Measurements from ENCODE around the gene ZNF280C. TPM values are rescaled to one million over a fixed set of nuclear protein-coding genes. Genes with fewer than 3 reads are reported as not detected.
A peak's percentile ranks its signal among the peaks of the same experiment; 100 is the strongest.

The ZNF280C gene
- polyA plus RNA-seq, 2 donors: 0.69 to 0.91 TPM

- H3K27ac ChIP-seq (ENCODE audit: low read depth in 2 of 2, low read length in 1 of 2): no peak overlapping the region
- no peaks in the 10 kb centered on the region for H3K9me3 ChIP-seq (ENCODE audit: control insufficient read depth in 2 of 2, insufficient read depth in 1 of 2, low read depth in 1 of 2, low read length in 1 of 2)
- 28 to 40% methylated on average over 2 of the region's 2 CpGs for WGBS, 2 donors
- H3K4me1 ChIP-seq (ENCODE audit: control insufficient read depth in 2 of 2, insufficient read depth in 2 of 2, low read length in 1 of 2): no peaks in the 10 kb centered on the region
- no peaks in the 10 kb centered on the region for H3K27me3 ChIP-seq (ENCODE audit: control insufficient read depth in 1 of 2, insufficient read depth in 2 of 2, low read length in 2 of 2)
- no peaks in the 10 kb centered on the region for H3K36me3 ChIP-seq (ENCODE audit: control insufficient read depth in 2 of 2, insufficient read depth in 2 of 2, low read length in 1 of 2)
- H3K4me3 ChIP-seq (ENCODE audit: low read depth in 1 of 2, low read length in 2 of 2): no peak overlapping the region
These were observed 83.8 kb downstream of the ZNF280C start for GRCh38 chrX:130184857-130185256.

DNA sequence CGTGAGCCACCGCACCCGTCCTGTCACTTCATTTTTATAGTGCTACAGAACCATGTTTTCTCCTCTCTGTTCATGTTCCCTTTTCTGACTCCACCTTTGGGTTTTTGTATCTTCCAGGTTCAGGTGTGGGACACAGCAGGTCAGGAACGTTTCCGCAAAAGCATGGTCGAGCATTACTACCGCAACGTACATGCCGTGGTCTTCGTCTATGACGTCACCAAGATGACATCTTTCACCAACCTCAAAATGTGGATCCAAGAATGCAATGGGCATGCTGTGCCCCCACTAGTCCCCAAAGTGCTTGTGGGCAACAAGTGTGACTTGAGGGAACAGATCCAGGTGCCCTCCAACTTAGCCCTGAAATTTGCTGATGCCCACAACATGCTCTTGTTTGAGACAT, 84.5 kb downstream of the ZNF280C start:
- WGBS, 2 donors: 87 to 92% methylated on average over 11 of the region's 11 CpGs
- Histone ChIP-seq H3K27ac (ENCODE audit: low read depth in 2 of 2, low read length in 1 of 2) (no peak overlapping the region), H3K9me3 (ENCODE audit: control insufficient read depth in 2 of 2, insufficient read depth in 1 of 2, low read depth in 1 of 2, low read length in 1 of 2) (no peaks in the 10 kb centered on the region), H3K4me3 (ENCODE audit: low read depth in 1 of 2, low read length in 2 of 2) (no peak overlapping the region), H3K27me3 (ENCODE audit: control insufficient read depth in 1 of 2, insufficient read depth in 2 of 2, low read length in 2 of 2) (no peaks in the 10 kb centered on the region), H3K36me3 (ENCODE audit: control insufficient read depth in 2 of 2, insufficient read depth in 2 of 2, low read length in 1 of 2) (no peaks in the 10 kb centered on the region), H3K4me1 (ENCODE audit: control insufficient read depth in 2 of 2, insufficient read depth in 2 of 2, low read length in 1 of 2) (no peaks in the 10 kb centered on the region)

GRCh38 chrX:130179579-130180215, 89.0 kb downstream of the ZNF280C start:
- 39 to 45% methylated on average over 7 of the region's 7 CpGs for WGBS, 2 donors
- no peak overlapping the region for H3K27ac ChIP-seq (ENCODE audit: low read depth in 2 of 2, low read length in 1 of 2)

DNA sequence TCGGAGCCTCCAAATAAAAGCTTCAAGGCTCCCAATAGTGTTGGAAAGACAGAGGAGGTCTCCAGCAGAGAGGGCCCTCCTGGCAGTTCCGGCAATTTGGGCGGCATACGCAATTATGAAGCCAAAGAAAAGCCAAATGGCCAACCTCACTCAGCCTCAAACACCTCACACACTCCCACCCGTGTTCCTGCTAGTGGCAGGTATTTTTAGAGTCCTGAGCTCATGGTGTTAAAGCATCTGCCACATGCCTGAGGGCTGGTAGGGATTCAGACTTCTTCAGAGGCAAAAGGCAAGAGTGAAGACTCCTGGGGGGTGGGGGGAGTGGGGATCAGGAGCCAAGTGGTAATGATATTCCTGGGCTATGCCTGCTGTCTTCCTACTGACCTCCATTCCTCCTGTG, 89.5 kb downstream of the ZNF280C start:
- no peak overlapping the region for H3K4me3 ChIP-seq (ENCODE audit: low read depth in 1 of 2, low read length in 2 of 2)
- no peaks in the 10 kb centered on the region for H3K36me3 ChIP-seq (ENCODE audit: control insufficient read depth in 2 of 2, insufficient read depth in 2 of 2, low read length in 1 of 2)
- H3K27ac ChIP-seq (ENCODE audit: low read depth in 2 of 2, low read length in 1 of 2): no peak overlapping the region
- WGBS, 2 donors: 76 to 77% methylated on average over 5 of the region's 5 CpGs
- H3K4me1 ChIP-seq (ENCODE audit: control insufficient read depth in 2 of 2, insufficient read depth in 2 of 2, low read length in 1 of 2): peaks cover 0 to 4% of the 10 kb centered on the region in 2 donors
- no peaks in the 10 kb centered on the region for H3K27me3 ChIP-seq (ENCODE audit: control insufficient read depth in 1 of 2, insufficient read depth in 2 of 2, low read length in 2 of 2)
- H3K9me3 ChIP-seq (ENCODE audit: control insufficient read depth in 2 of 2, insufficient read depth in 1 of 2, low read depth in 1 of 2, low read length in 1 of 2): no peaks in the 10 kb centered on the region

More at GRCh38 chrX:130179579-130180215, 89.0 kb downstream of the ZNF280C start:
- no peaks in the 10 kb centered on the region for H3K36me3 ChIP-seq (ENCODE audit: control insufficient read depth in 2 of 2, insufficient read depth in 2 of 2, low read length in 1 of 2)
- no peak overlapping the region for H3K4me3 ChIP-seq (ENCODE audit: low read depth in 1 of 2, low read length in 2 of 2)
- no peaks in the 10 kb centered on the region for H3K4me1 ChIP-seq (ENCODE audit: control insufficient read depth in 2 of 2, insufficient read depth in 2 of 2, low read length in 1 of 2)
- H3K9me3 ChIP-seq (ENCODE audit: control insufficient read depth in 2 of 2, insufficient read depth in 1 of 2, low read depth in 1 of 2, low read length in 1 of 2): no peaks in the 10 kb centered on the region
- H3K27me3 ChIP-seq (ENCODE audit: control insufficient read depth in 1 of 2, insufficient read depth in 2 of 2, low read length in 2 of 2): no peaks in the 10 kb centered on the region

- Histone ChIP-seq H3K36me3 (ENCODE audit: control insufficient read depth in 2 of 2, insufficient read depth in 2 of 2, low read length in 1 of 2) (no peaks in the 10 kb centered on the region), H3K4me1 (ENCODE audit: control insufficient read depth in 2 of 2, insufficient read depth in 2 of 2, low read length in 1 of 2) (peaks cover 0 to 4% of the 10 kb centered on the region in 2 donors), H3K27me3 (ENCODE audit: control insufficient read depth in 1 of 2, insufficient read depth in 2 of 2, low read length in 2 of 2) (no peaks in the 10 kb centered on the region), H3K4me3 (ENCODE audit: low read depth in 1 of 2, low read length in 2 of 2) (no peak overlapping the region), H3K27ac (ENCODE audit: low read depth in 2 of 2, low read length in 1 of 2) (no peak overlapping the region), H3K9me3 (ENCODE audit: control insufficient read depth in 2 of 2, insufficient read depth in 1 of 2, low read depth in 1 of 2, low read length in 1 of 2) (no peaks in the 10 kb centered on the region)
- 51 to 81% methylated on average over 4 of the region's 4 CpGs for WGBS, 2 donors
These were observed 91.8 kb downstream of the ZNF280C start for GRCh38 chrX:130176942-130177341.

- Histone ChIP-seq H3K36me3 (ENCODE audit: control insufficient read depth in 2 of 2, insufficient read depth in 2 of 2, low read length in 1 of 2) (no peaks in the 10 kb centered on the region), H3K9me3 (ENCODE audit: control insufficient read depth in 2 of 2, insufficient read depth in 1 of 2, low read depth in 1 of 2, low read length in 1 of 2) (no peaks in the 10 kb centered on the region), H3K4me1 (ENCODE audit: control insufficient read depth in 2 of 2, insufficient read depth in 2 of 2, low read length in 1 of 2) (peaks cover 0 to 4% of the 10 kb centered on the region in 2 donors), H3K27me3 (ENCODE audit: control insufficient read depth in 1 of 2, insufficient read depth in 2 of 2, low read length in 2 of 2) (no peaks in the 10 kb centered on the region), H3K27ac (ENCODE audit: low read depth in 2 of 2, low read length in 1 of 2) (no peak overlapping the region), H3K4me3 (ENCODE audit: low read depth in 1 of 2, low read length in 2 of 2) (no peak overlapping the region)
These were observed 92.3 kb downstream of the ZNF280C start for GRCh38 chrX:130176354-130176776.

- H3K27me3 ChIP-seq (ENCODE audit: control insufficient read depth in 1 of 2, insufficient read depth in 2 of 2, low read length in 2 of 2): no peaks in the 10 kb centered on the region
- no peak overlapping the region for H3K4me3 ChIP-seq (ENCODE audit: low read depth in 1 of 2, low read length in 2 of 2)
- no peaks in the 10 kb centered on the region for H3K36me3 ChIP-seq (ENCODE audit: control insufficient read depth in 2 of 2, insufficient read depth in 2 of 2, low read length in 1 of 2)
- WGBS, 2 donors: 71 to 96% methylated on average over 2 of the region's 2 CpGs
- no peaks in the 10 kb centered on the region for H3K9me3 ChIP-seq (ENCODE audit: control insufficient read depth in 2 of 2, insufficient read depth in 1 of 2, low read depth in 1 of 2, low read length in 1 of 2)
- no peak overlapping the region for H3K27ac ChIP-seq (ENCODE audit: low read depth in 2 of 2, low read length in 1 of 2)
- H3K4me1 ChIP-seq (ENCODE audit: control insufficient read depth in 2 of 2, insufficient read depth in 2 of 2, low read length in 1 of 2): peaks cover 0 to 5% of the 10 kb centered on the region in 2 donors
These were observed 93.8 kb downstream of the ZNF280C start for GRCh38 chrX:130174937-130175336.

GRCh38 chrX:130174045-130174704, 94.5 kb downstream of the ZNF280C start:
- no peaks in the 10 kb centered on the region for H3K9me3 ChIP-seq (ENCODE audit: control insufficient read depth in 2 of 2, insufficient read depth in 1 of 2, low read depth in 1 of 2, low read length in 1 of 2)
- no peaks in the 10 kb centered on the region for H3K36me3 ChIP-seq (ENCODE audit: control insufficient read depth in 2 of 2, insufficient read depth in 2 of 2, low read length in 1 of 2)
- peaks cover 0 to 5% of the 10 kb centered on the region in 2 donors for H3K4me1 ChIP-seq (ENCODE audit: control insufficient read depth in 2 of 2, insufficient read depth in 2 of 2, low read length in 1 of 2)
- 52 to 59% methylated on average over 10 of the region's 10 CpGs for WGBS, 2 donors
- H3K27ac ChIP-seq (ENCODE audit: low read depth in 2 of 2, low read length in 1 of 2): peak overlapping the region in 1 of 2 donors; percentile 47
- no peak overlapping the region for H3K4me3 ChIP-seq (ENCODE audit: low read depth in 1 of 2, low read length in 2 of 2)
- H3K27me3 ChIP-seq (ENCODE audit: control insufficient read depth in 1 of 2, insufficient read depth in 2 of 2, low read length in 2 of 2): no peaks in the 10 kb centered on the region

GRCh38 chrX:130173190-130173895, 95.4 kb downstream of the ZNF280C start:
- 50 to 57% methylated on average over 7 of the region's 7 CpGs for WGBS, 2 donors
- no peaks in the 10 kb centered on the region for H3K27me3 ChIP-seq (ENCODE audit: control insufficient read depth in 1 of 2, insufficient read depth in 2 of 2, low read length in 2 of 2)
- H3K36me3 ChIP-seq (ENCODE audit: control insufficient read depth in 2 of 2, insufficient read depth in 2 of 2, low read length in 1 of 2): no peaks in the 10 kb centered on the region
- H3K27ac ChIP-seq (ENCODE audit: low read depth in 2 of 2, low read length in 1 of 2): peak overlapping the region in 1 of 2 donors; percentile 47
- no peak overlapping the region for H3K4me3 ChIP-seq (ENCODE audit: low read depth in 1 of 2, low read length in 2 of 2)
- no peaks in the 10 kb centered on the region for H3K9me3 ChIP-seq (ENCODE audit: control insufficient read depth in 2 of 2, insufficient read depth in 1 of 2, low read depth in 1 of 2, low read length in 1 of 2)
- peaks cover 0 to 5% of the 10 kb centered on the region in 2 donors for H3K4me1 ChIP-seq (ENCODE audit: control insufficient read depth in 2 of 2, insufficient read depth in 2 of 2, low read length in 1 of 2)
